SK-N-SH (cell line): ENCODE measurements around the gene SRD5A1.

Source experiments
- POLR2AphosphoS5 ChIP-seq: IDR thresholded peaks from 2 replicates; pipeline ENCODE4 v1.6.1; 2012; ENCODE audit warnings: low read depth, low read length
- RCOR1 ChIP-seq: fragments of 150-350 bp; IDR thresholded peaks from 2 replicates; pipeline ENCODE4 v1.6.1; 2017; ENCODE audit warnings: antibody characterized with exemption, low read length
- YY1 ChIP-seq: IDR thresholded peaks from 2 replicates; pipeline ENCODE4 v1.4.0; 2012; ENCODE audit warnings: low read depth, mild to moderate bottlenecking
- TF ChIP-seq, protein P1 (sequence below): fragments of 200-600 bp; sonication (generic); IDR thresholded peaks from 2 replicates; pipeline ENCODE4 v1.6.1; 2017; ENCODE audit warnings: antibody characterized with exemption, mild to moderate bottlenecking, moderate library complexity
- TF ChIP-seq, protein P2 (sequence below): IDR thresholded peaks from 2 replicates; pipeline ENCODE4 v1.4.0; 2012; ENCODE audit warnings: low read depth

DNA sequence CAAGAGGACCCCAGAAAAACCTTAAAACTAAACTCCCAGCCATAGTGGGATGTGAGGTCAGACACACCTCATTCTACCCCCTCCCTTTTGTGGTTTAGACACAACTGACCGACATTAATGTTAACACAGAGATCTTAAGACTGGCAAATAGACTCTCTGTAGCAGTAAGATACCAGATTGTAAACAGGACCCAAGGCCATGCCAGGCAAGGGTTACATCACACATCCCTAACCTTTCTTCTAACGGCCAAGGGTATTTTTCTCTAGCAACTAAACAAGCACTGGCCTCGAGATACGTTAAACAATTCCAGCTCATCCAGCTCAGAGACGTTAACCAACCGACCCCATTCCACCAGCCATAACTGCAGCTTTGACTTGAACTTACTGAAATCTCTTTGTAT, 39.2 kb upstream of the SRD5A1 start:
- TF ChIP-seq RCOR1 (no peak), YY1 (no peak), POLR2AphosphoS5 (no peak)
- TF ChIP-seq, protein P1, sequence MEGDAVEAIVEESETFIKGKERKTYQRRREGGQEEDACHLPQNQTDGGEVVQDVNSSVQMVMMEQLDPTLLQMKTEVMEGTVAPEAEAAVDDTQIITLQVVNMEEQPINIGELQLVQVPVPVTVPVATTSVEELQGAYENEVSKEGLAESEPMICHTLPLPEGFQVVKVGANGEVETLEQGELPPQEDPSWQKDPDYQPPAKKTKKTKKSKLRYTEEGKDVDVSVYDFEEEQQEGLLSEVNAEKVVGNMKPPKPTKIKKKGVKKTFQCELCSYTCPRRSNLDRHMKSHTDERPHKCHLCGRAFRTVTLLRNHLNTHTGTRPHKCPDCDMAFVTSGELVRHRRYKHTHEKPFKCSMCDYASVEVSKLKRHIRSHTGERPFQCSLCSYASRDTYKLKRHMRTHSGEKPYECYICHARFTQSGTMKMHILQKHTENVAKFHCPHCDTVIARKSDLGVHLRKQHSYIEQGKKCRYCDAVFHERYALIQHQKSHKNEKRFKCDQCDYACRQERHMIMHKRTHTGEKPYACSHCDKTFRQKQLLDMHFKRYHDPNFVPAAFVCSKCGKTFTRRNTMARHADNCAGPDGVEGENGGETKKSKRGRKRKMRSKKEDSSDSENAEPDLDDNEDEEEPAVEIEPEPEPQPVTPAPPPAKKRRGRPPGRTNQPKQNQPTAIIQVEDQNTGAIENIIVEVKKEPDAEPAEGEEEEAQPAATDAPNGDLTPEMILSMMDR = no peak
- TF ChIP-seq, protein P2, sequence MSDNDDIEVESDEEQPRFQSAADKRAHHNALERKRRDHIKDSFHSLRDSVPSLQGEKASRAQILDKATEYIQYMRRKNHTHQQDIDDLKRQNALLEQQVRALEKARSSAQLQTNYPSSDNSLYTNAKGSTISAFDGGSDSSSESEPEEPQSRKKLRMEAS = no peak
